DOHH2 (cell line): ENCODE results near the gene LY6G6F.
"Not testable (repeated sequence)": the region's sequence is repeated elsewhere in the genome, so short reads cannot be mapped to it uniquely, and the experiment has no call there.

Source experiments
- H3F3A ChIP-seq: fragments of 200-600 bp; sonication (generic), shearing (Covaris generic); 2 replicates; pipeline ENCODE4 v1.6.0; 2016; ENCODE audit warnings: antibody characterized with exemption, mild to moderate bottlenecking; ENCODE audit not compliant: control insufficient read depth, insufficient read depth
- H3K27ac ChIP-seq: fragments of 200-600 bp; sonication (generic); 2 replicates; pipeline ENCODE4 v1.5.1; 2014; ENCODE audit warnings: low read depth, mild to moderate bottlenecking, low read length, moderate library complexity
- H3K27me3 ChIP-seq: fragments of 200-600 bp; sonication (generic); 2 replicates; pipeline ENCODE4 v1.6.1; 2014; ENCODE audit warnings: mild to moderate bottlenecking, low read length, mixed read lengths; ENCODE audit not compliant: control insufficient read depth
- H3K36me3 ChIP-seq: fragments of 200-600 bp; sonication (generic); 2 replicates; pipeline ENCODE4 v1.6.1; 2014; ENCODE audit warnings: mild to moderate bottlenecking, low read length, moderate library complexity, mixed read lengths; ENCODE audit not compliant: control insufficient read depth
- H3K4me1 ChIP-seq: fragments of 200-600 bp; sonication (generic); 2 replicates; pipeline ENCODE4 v1.6.1; 2014; ENCODE audit warnings: mild to moderate bottlenecking, low read length, mixed read lengths; ENCODE audit not compliant: control insufficient read depth
- H3K4me2 ChIP-seq: fragments of 200-600 bp; sonication (generic); 2 replicates; pipeline ENCODE4 v1.6.0; 2014; ENCODE audit warnings: mild to moderate bottlenecking, low read length, moderate library complexity
- H3K4me3 ChIP-seq: fragments of 200-600 bp; sonication (generic); 2 replicates; pipeline ENCODE4 v1.5.1; 2014; ENCODE audit warnings: mild to moderate bottlenecking, low read length, mixed read lengths
- H3K79me2 ChIP-seq: fragments of 200-600 bp; sonication (generic); 2 replicates; pipeline ENCODE4 v1.6.1; 2014; ENCODE audit warnings: mild to moderate bottlenecking, low read length, mixed read lengths; ENCODE audit not compliant: control insufficient read depth
- H3K9me2 ChIP-seq: fragments of 200-600 bp; sonication (generic); replicated peaks from 2 replicates; pipeline ENCODE4 v1.6.1; 2014; ENCODE audit warnings: mild to moderate bottlenecking, low read length, mixed read lengths; ENCODE audit not compliant: control insufficient read depth
- H3K9me3 ChIP-seq: fragments of 200-600 bp; sonication (generic); 2 replicates; pipeline ENCODE4 v1.6.1; 2014; ENCODE audit warnings: antibody characterized with exemption, low read length, mixed read lengths; ENCODE audit not compliant: control insufficient read depth, insufficient read depth
- H4K20me1 ChIP-seq: fragments of 200-600 bp; sonication (generic); 2 replicates; pipeline ENCODE4 v1.6.0; 2014; ENCODE audit warnings: low read depth, mild to moderate bottlenecking, antibody characterized with exemption, low read length, moderate library complexity; ENCODE audit not compliant: control insufficient read depth, insufficient read depth
- CTCF ChIP-seq: fragments of 200-600 bp; sonication (generic); IDR thresholded peaks from one replicate; pipeline ENCODE4 v1.5.1; 2014; ENCODE audit warnings: antibody characterized with exemption, mild to moderate bottlenecking, low read depth, low read length; ENCODE audit not compliant: poor library complexity, severe bottlenecking
- EZH2phosphoT487 ChIP-seq: fragments of 200-600 bp; sonication (generic); IDR thresholded peaks from 2 replicates; pipeline ENCODE4 v1.6.1; 2017; ENCODE audit warnings: borderline replicate concordance, mild to moderate bottlenecking, antibody characterized with exemption, low read length, moderate library complexity, mixed read lengths

The LY6G6F gene

GRCh38 chr6:31708224-31708623, 1.6 kb downstream of the LY6G6F start:
- H3K9me2 ChIP-seq, result no peaks in the 10 kb centered on the region
- no peaks in the 10 kb centered on the region for H3K36me3 ChIP-seq
- H3K27me3 ChIP-seq, result peaks cover 34% of the 10 kb centered on the region
- H3K79me2 ChIP-seq, result no peaks in the 10 kb centered on the region
- peaks cover 12% of the 10 kb centered on the region for H3K4me1 ChIP-seq
- peaks cover 6% of the 10 kb centered on the region for H3F3A ChIP-seq
- H3K27ac ChIP-seq, result no peak overlapping the region
- H3K4me2 ChIP-seq, result no peak overlapping the region
- TF ChIP-seq CTCF (no peak), EZH2phosphoT487 (no peak)
- no peaks in the 10 kb centered on the region for H3K9me3 ChIP-seq
- no peaks in the 10 kb centered on the region for H4K20me1 ChIP-seq
- H3K4me3 ChIP-seq, result no peak overlapping the region

GRCh38 chr6:31709157-31709556, 2.5 kb downstream of the LY6G6F start:
- H3K9me3 ChIP-seq, H3K9me2 ChIP-seq, H3K36me3 ChIP-seq, H3K27ac ChIP-seq, H3K4me1 ChIP-seq, H3K4me2 ChIP-seq, H3F3A ChIP-seq, H4K20me1 ChIP-seq, H3K4me3 ChIP-seq, H3K79me2 ChIP-seq: not testable (repeated sequence)
- H3K27me3 ChIP-seq, result peaks cover 40% of the 10 kb centered on the region

GRCh38 chr6:31710523-31711219, 4.0 kb downstream of the LY6G6F start:
- Histone ChIP-seq H3K4me1 (peaks cover 5% of the 10 kb centered on the region; the same call in 1 of the 2 replicates), H3K9me2 (no peaks in the 10 kb centered on the region), H3K4me3 (no peak overlapping the region), H3K27ac (no peak overlapping the region), H3K4me2 (no peak overlapping the region), H4K20me1 (no peaks in the 10 kb centered on the region), H3K79me2 (no peaks in the 10 kb centered on the region), H3K9me3 (no peaks in the 10 kb centered on the region), H3K36me3 (no peaks in the 10 kb centered on the region), H3K27me3 (peaks cover 47% of the 10 kb centered on the region), H3F3A (peaks cover 3% of the 10 kb centered on the region; the same call in 1 of the 2 replicates)
- TF ChIP-seq CTCF (no peak), EZH2phosphoT487 (no peak)

GRCh38 chr6:31711233-31711632, 4.6 kb downstream of the LY6G6F start:
- Histone ChIP-seq H3K4me1 (peaks cover 5% of the 10 kb centered on the region; the same call in 1 of the 2 replicates), H3F3A (no peaks in the 10 kb centered on the region), H4K20me1 (no peaks in the 10 kb centered on the region), H3K9me3 (no peaks in the 10 kb centered on the region), H3K36me3 (no peaks in the 10 kb centered on the region), H3K27me3 (peaks cover 47% of the 10 kb centered on the region), H3K9me2 (no peaks in the 10 kb centered on the region), H3K4me2 (no peak overlapping the region), H3K79me2 (no peaks in the 10 kb centered on the region), H3K4me3 (no peak overlapping the region), H3K27ac (no peak overlapping the region)
- no peak for TF ChIP-seq EZH2phosphoT487
- no peak for TF ChIP-seq CTCF
